Inferior parietal cortex (tissue), 1 donor: ENCODE results near the gene FEV.

Experiments
- DNase-seq: peaks from one replicate; pipeline ENCODE4 v3.0.0-alpha.2; 2016; ENCODE audit errors: extremely low spot score

The FEV gene

GRCh38 chr2:218975060-218975777 lies 9.8 kb downstream of the FEV start:
- no peak for DNase-seq

- no peak for DNase-seq
Observed at GRCh38 chr2:218970894-218971293, 14.1 kb downstream of the FEV start.

DNA sequence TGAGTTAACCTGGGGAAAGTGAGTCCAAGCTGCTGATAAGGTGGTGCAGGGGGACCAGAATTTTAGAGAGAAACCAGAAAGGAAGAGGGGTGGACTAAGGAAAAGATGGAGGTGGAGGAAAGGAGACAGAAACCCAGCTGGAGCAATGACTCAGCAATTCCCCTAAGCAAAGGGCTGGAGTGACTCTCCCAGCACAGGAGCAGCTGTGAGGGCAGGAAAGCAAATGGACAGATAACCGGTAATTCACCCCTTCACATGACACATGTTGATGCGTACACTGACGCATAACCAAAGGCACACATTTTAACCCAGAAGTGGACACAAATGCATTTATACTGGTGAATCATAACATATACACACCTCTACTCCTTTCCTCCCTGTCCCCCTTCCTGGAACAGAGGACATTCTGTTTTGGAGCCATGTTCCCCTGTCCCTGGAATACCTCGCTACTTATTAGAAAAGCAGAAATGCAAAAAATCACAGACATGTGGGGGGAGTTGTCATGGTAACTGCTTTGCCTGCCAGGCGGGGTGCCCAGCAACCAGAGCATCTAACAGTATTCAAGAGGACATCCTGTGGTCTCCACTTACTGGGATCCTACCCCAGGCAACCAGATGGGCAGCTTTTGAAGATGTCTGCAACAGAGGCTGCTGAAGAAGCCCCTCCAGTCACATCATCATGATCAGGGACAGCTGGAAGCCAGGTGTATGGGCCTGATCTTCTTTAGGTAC lies 20.8 kb downstream of the FEV start:
- DNase-seq: peak; percentile 29

DNA sequence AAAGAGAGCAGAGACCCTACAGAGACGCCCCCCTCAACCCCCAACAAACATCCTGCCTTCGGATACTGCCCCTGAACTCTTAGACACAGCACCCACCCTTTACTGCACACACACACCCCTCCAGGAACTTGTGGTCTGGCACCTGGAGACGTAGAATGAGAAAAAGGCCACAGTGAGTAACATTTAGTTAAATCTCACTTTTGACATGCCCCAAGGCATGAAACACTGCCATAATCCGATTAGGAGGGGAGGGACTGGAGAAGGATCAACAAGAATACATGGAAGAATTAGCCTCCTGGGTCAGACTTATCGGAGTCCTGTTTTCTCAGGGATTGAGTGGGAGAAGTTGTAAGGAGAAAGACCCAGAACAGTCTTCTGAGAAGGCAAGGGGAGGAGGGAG lies 21.4 kb downstream of the FEV start:
- DNase-seq: no peak

DNA sequence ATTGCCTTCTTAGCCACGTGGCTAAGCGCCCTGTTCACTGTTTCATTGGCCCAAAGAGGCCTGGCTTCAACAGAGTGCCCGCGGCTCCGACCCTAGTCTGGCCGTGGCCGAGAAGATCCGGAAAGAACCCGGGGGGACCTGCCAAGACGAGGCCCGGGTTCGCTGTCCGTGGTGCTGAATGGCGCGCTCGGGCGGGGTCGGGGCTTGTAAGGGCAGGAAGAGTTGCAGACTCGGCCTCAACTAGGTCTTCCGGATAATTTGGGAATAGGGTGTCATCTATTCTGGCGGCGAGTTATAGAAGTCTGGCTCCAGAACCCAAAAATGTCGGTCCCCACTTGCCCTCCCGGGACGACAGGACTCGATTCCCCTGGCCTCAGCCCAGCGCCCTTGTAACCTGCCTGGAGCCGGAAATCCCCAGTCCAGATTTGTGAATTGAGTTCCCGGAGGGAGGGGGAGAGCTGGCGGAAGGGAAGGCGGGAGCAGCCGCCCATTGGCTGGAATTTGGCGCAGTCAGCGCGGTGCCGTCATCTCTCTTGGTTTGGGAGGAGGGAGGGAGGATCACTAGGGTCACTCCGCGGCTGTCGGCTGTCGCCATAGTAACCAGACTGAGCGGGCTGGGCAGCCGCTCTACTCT lies 22.0 kb downstream of the FEV start:
- DNase-seq: peak; percentile 69

- DNase-seq: no peak
Observed at GRCh38 chr2:218961651-218962570, 23.1 kb downstream of the FEV start.

- no peak for DNase-seq
Observed at GRCh38 chr2:218961229-218961628, 23.8 kb downstream of the FEV start.

GRCh38 chr2:218960309-218961165 lies 24.4 kb downstream of the FEV start:
- DNase-seq: no peak

GRCh38 chr2:218959761-218960308 lies 25.1 kb downstream of the FEV start:
- no peak for DNase-seq

DNA sequence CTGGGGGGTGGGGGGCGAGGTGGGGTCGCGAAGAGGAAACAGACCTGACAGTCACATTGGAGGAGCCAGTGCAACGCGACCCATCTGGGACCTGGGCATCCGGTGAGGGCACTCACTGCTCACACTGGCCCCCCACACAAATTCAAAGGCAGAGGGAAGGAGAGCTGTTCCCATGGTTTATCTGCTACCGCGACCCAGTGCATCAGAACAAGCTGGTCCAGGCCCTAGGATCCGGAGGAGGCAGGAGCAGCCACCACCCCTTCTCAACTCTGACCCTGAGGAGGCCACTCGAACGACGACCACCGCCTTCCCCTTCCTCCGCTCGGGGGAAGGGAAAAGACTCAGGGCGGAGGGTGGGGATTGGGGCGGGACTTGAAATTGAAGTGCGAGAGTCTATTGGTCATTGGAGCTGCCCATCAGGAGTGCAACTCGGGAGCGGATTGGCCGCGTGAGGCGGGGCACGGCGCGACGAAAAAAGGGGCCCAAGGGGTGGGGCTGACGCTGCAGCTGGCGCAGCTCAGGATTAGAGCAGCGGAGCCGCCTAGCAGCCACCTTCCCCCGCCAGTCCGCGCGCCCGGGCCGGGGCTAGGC lies 25.7 kb downstream of the FEV start, which contains the start of gene CDK5R2:
Gene CDK5R2, plus strand, starts transcription at position 526 of the 591 bp plus-strand sequence. CDS start 155 bp downstream, outside the sequence.
- peak; percentile 81 for DNase-seq

DNA sequence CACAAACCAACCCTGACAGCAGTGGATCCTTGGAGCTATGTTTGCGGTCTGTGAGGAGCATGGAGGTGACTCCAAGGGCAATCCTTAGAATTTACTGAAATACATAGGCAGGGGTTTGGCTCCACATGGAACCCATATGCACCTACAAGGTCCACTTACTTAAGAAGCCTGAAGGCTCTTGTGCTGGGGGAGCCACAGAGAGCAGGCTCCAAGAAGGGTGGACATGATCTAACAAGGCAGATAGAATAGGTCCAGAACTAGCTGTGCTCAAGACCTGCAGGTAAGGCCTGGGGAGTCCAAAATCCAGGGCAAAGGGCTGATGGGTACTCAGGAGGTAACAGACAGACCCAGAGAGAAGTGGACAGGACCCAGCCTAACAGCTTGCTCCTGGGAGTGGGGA lies 26.7 kb downstream of the FEV start:
- no peak for DNase-seq

- DNase-seq: no peak
Observed at GRCh38 chr2:218957671-218958070, 27.3 kb downstream of the FEV start.

GRCh38 chr2:218956039-218956438 lies 28.9 kb downstream of the FEV start:
- no peak for DNase-seq

GRCh38 chr2:218954541-218955300 lies 30.3 kb downstream of the FEV start:
- DNase-seq: peak; percentile 49

DNA sequence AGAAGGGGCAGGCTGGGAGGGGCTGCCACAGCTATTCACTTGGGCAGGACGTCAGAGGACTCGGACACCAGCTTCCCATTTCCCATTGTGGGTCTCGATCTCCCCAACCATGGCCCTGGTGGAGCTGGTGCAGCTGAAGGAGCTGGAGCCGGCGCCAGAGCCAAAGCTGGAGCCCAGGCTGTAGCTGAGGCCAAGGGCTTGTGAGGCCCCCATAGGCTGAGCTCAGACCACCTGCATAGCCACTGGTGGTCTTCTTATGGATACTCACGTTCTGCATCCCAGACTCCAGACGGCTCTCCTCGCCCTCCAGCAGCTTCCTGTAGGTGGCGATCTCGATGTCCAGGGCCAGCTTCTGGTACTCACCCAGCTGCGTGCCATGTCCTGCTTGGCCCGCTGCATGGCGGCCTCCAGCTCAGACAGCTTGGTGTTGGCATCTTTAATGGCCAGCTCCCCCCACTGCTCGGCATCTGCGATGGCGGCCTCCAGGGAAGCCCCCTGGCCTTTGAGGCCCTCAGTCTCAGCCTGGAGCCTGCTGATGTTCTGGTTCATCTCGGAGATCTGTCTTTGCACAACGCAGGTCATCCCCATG lies 31.5 kb downstream of the FEV start:
- no peak for DNase-seq

- no peak for DNase-seq
Observed at GRCh38 chr2:218952160-218952559, 32.8 kb downstream of the FEV start.

- DNase-seq: no peak
Observed at GRCh38 chr2:218946621-218947020, 38.4 kb downstream of the FEV start.

DNA sequence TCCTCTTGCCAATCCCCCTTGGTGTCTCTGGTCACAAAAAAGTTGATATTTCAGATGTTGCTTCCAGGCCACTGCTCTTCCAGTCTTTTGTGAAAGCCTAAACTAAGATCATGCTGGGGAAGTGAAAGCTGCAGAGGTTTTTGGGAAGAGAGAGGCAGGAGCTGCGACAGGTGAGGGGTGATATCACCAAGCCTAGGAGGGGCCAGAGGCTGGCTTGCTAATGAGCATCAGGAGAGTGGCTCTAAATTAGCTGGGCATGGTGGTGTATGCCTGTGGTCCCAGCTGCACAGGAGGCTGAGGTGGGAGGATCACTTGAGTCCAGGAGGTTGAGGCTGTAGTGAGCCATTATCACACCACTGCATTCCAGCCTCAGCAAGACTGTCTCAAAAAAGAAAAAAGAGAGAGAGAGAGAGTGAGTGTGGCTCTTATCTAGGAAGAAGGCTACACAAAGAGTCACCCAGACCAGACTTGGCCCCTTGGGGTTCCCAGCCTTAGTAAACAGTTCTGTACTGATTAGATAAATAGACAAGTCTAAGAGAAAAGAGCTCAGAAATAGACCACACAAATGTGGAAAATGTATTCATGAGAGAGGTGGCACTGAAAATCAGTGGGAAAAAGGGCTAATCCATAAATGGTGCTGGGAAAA lies 40.1 kb downstream of the FEV start:
- DNase-seq: no peak
